Measurements from ENCODE around the gene BTBD18.

- TF ChIP-seq TAF1 (IDR thresholded peaks at IDR 0.05; ENCODE audit: borderline replicate concordance, insufficient read depth, low read length) (no peak), POLR2AphosphoS5 (IDR thresholded peaks at IDR 0.05; ENCODE audit: low read depth, low read length) (no peak), REST (IDR thresholded peaks at IDR 0.05; ENCODE audit: insufficient read depth in 1 of 2, low read depth in 2 of 2, low read length in 2 of 2) (no peak), SIN3A (IDR thresholded peaks at IDR 0.05; ENCODE audit: borderline replicate concordance, insufficient read depth, low read length) (no peak), FOXP2 (optimal IDR thresholded peaks at IDR 0.05; ENCODE audit: borderline replicate concordance, extremely low read depth, extremely low read length, insufficient read depth) (no peak)
These were observed 33.5 kb upstream of the BTBD18 start for GRCh38 chr11:57785072-57785471.
